ENCODE results near the gene HNF1B.

HNF1B gene

DNA sequence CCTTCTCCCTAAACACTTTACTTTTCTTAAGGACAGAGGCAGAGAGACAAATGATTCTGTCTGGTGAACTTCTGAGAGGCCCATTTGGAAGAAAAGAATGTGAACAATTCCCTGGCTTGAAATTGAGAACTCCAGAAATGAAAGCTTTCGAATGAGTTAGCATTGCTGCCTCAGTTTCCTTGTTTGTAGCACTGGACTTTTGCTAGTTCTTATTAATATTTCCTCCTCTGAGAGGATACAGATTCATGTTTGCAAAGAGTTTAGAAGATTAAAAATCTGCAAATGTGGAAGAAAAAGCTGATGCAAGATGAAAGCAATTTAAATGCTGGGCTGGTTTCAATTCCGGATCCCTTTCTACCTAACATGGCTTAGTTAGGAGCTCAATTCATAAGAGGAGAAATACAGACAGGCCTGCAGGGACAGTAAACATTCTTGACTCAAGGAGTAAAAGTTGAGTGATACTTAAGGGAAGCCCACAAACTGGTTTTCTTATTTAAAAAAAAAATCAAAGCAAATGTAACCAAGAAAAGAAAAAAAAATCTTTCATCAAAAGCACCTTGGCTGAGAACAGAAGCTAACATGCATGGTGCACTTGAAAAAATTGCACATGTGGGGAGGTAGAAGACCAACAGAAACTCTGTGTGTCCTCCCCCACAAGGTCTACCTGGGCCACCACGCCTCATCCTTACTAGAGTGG lies 27.1 kb downstream of the HNF1B start:
- TF ChIP-seq POU2F2 (IDR thresholded peaks at IDR 0.05; ENCODE audit: low read depth, low read length): no peak
- TF ChIP-seq TAF1 (IDR thresholded peaks at IDR 0.05; ENCODE audit: low read depth, low read length): no peak
- no peak for TF ChIP-seq POLR2AphosphoS5 (IDR thresholded peaks at IDR 0.05; ENCODE audit: low read depth, low read length)
- no peak for TF ChIP-seq POLR2A (IDR thresholded peaks at IDR 0.05; ENCODE audit: low read depth, low read length)
- TF ChIP-seq SPI1 (IDR thresholded peaks at IDR 0.05; ENCODE audit: low read depth, low read length): peak; percentile 27; the same call in 1 of the 2 replicates
- no peak for TF ChIP-seq PAX5 (IDR thresholded peaks at IDR 0.05; ENCODE audit: insufficient read depth, low read length, severe bottlenecking)
- no peak for FAIRE-seq
- DNase-seq (ENCODE audit: insufficient read length, low spot score): no peak

GRCh38 chr17:37714897-37715296 lies 30.0 kb downstream of the HNF1B start:
- TF ChIP-seq POU2F2 (IDR thresholded peaks at IDR 0.05; ENCODE audit: low read depth, low read length) (no peak), POLR2A (IDR thresholded peaks at IDR 0.05; ENCODE audit: low read depth, low read length) (no peak), POLR2AphosphoS5 (IDR thresholded peaks at IDR 0.05; ENCODE audit: low read depth, low read length) (no peak), TAF1 (IDR thresholded peaks at IDR 0.05; ENCODE audit: low read depth, low read length) (no peak), SPI1 (IDR thresholded peaks at IDR 0.05; ENCODE audit: low read depth, low read length) (no peak)
- DNase-seq (ENCODE audit: insufficient read length, low spot score) (no peak), FAIRE-seq (no peak)

GRCh38 chr17:37713624-37714023 lies 31.2 kb downstream of the HNF1B start:
- DNase-seq (ENCODE audit: insufficient read length, low spot score) (no peak), FAIRE-seq (no peak)

GRCh38 chr17:37713028-37713431 lies 31.8 kb downstream of the HNF1B start:
- DNase-seq (ENCODE audit: insufficient read length, low spot score) (no peak), FAIRE-seq (no peak)
- TF ChIP-seq SPI1 (IDR thresholded peaks at IDR 0.05; ENCODE audit: low read depth, low read length): no peak
- TF ChIP-seq POLR2A (IDR thresholded peaks at IDR 0.05; ENCODE audit: low read depth, low read length): no peak
- TF ChIP-seq POU2F2 (IDR thresholded peaks at IDR 0.05; ENCODE audit: low read depth, low read length): no peak
- TF ChIP-seq PAX5 (IDR thresholded peaks at IDR 0.05; ENCODE audit: insufficient read depth, low read length, severe bottlenecking): no peak
- no peak for TF ChIP-seq POLR2AphosphoS5 (IDR thresholded peaks at IDR 0.05; ENCODE audit: low read depth, low read length)
- no peak for TF ChIP-seq TAF1 (IDR thresholded peaks at IDR 0.05; ENCODE audit: low read depth, low read length)

More at GRCh38 chr17:37713624-37714023, 31.2 kb downstream of the HNF1B start:
- TF ChIP-seq SPI1 (IDR thresholded peaks at IDR 0.05; ENCODE audit: low read depth, low read length): no peak

DNA sequence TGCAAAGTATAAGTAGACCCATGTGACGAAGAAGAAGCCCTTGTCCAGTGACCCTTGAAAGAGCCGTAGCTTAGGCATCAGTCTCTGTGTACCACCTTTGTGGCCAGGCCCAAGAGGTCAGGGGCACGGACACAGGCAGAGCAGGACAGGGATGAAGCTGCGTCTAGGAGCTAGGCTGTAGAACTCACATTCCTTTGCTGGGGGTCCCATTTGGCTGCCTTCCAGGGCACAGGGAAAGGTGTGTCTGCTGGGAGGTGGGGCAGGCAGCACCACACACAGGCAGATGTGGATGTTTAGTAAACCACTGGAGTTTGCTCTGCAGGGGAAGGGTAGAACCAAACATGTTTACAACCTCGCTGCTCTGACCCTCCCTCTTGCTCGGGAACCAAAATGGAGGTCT lies 33.7 kb downstream of the HNF1B start:
- no peak for FAIRE-seq
- TF ChIP-seq SPI1 (IDR thresholded peaks at IDR 0.05; ENCODE audit: low read depth, low read length) (no peak), POLR2A (IDR thresholded peaks at IDR 0.05; ENCODE audit: low read depth, low read length) (no peak), POU2F2 (IDR thresholded peaks at IDR 0.05; ENCODE audit: low read depth, low read length) (no peak), POLR2AphosphoS5 (IDR thresholded peaks at IDR 0.05; ENCODE audit: low read depth, low read length) (no peak), PAX5 (IDR thresholded peaks at IDR 0.05; ENCODE audit: insufficient read depth, low read length, severe bottlenecking) (no peak), TAF1 (IDR thresholded peaks at IDR 0.05; ENCODE audit: low read depth, low read length) (no peak)
- no peak for DNase-seq (ENCODE audit: insufficient read length, low spot score)

DNA sequence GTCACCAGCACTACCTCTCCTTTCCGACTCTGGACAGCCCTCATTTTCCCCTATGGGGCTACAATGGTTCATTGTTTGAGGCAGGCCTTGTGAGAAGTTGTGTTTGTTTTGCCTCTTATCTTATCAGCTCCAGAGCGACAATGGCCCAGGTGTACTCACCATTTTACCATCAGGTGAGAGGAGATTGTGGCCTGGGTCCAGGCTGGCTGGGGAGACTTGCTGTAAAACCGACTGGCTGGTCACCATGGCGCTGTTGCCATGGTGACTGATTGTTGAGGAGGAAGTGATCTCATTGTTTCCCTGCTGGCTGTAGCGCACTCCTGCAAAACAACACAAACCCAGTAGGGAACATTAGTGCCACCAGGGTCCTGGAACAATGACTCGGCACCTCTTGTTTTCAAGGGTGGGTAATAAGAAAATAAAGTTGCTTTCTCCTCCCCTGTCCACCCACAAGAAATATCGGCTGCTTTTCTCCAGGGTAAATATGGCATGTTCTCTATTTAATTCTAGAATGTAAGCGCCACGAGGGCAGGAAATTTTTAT lies 34.4 kb downstream of the HNF1B start:
- DNase-seq (ENCODE audit: insufficient read length, low spot score) (no peak), FAIRE-seq (no peak)
- no peak for TF ChIP-seq TAF1 (IDR thresholded peaks at IDR 0.05; ENCODE audit: low read depth, low read length)
- TF ChIP-seq POLR2A (IDR thresholded peaks at IDR 0.05; ENCODE audit: low read depth, low read length): no peak
- no peak for TF ChIP-seq SPI1 (IDR thresholded peaks at IDR 0.05; ENCODE audit: low read depth, low read length)

- FAIRE-seq: no peak
- no peak for TF ChIP-seq POLR2AphosphoS5 (IDR thresholded peaks at IDR 0.05; ENCODE audit: low read depth, low read length)
- no peak for TF ChIP-seq TAF1 (IDR thresholded peaks at IDR 0.05; ENCODE audit: low read depth, low read length)
- TF ChIP-seq SPI1 (IDR thresholded peaks at IDR 0.05; ENCODE audit: low read depth, low read length): no peak
These were observed 36.1 kb downstream of the HNF1B start for GRCh38 chr17:37708616-37709212.

GRCh38 chr17:37708008-37708615 lies 36.7 kb downstream of the HNF1B start:
- no peak for FAIRE-seq
- no peak for DNase-seq (ENCODE audit: insufficient read length, low spot score)
- TF ChIP-seq PAX5 (IDR thresholded peaks at IDR 0.05; ENCODE audit: insufficient read depth, low read length, severe bottlenecking) (no peak), POLR2AphosphoS5 (IDR thresholded peaks at IDR 0.05; ENCODE audit: low read depth, low read length) (no peak), POLR2A (IDR thresholded peaks at IDR 0.05; ENCODE audit: low read depth, low read length) (no peak), POU2F2 (IDR thresholded peaks at IDR 0.05; ENCODE audit: low read depth, low read length) (no peak), SPI1 (IDR thresholded peaks at IDR 0.05; ENCODE audit: low read depth, low read length) (no peak), TAF1 (IDR thresholded peaks at IDR 0.05; ENCODE audit: low read depth, low read length) (no peak)

More at GRCh38 chr17:37708616-37709212, 36.1 kb downstream of the HNF1B start:
- DNase-seq (ENCODE audit: insufficient read length, low spot score): no peak

DNA sequence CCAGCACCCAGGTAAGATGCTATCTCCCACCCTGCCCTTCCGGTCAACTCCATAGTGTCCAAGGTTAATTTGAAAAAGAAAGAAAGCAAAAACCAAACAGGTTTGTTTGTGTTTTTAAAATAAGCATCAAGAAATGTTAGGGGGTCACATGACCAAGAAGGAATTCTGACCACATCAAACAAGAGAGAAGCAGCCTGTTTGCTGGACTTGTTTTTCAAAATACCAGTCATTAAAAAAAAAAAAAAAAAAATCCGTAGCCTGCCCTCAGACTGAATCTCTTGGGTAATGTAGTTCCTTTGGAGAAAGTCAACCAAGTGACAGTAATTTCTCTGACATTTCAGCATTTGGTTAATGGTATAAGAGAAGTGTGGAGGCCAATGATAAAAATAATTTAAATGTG lies 38.4 kb downstream of the HNF1B start:
- DNase-seq (ENCODE audit: insufficient read length, low spot score) (no peak), FAIRE-seq (no peak)
- TF ChIP-seq POU2F2 (IDR thresholded peaks at IDR 0.05; ENCODE audit: low read depth, low read length) (no peak), PAX5 (IDR thresholded peaks at IDR 0.05; ENCODE audit: insufficient read depth, low read length, severe bottlenecking) (no peak)

DNA sequence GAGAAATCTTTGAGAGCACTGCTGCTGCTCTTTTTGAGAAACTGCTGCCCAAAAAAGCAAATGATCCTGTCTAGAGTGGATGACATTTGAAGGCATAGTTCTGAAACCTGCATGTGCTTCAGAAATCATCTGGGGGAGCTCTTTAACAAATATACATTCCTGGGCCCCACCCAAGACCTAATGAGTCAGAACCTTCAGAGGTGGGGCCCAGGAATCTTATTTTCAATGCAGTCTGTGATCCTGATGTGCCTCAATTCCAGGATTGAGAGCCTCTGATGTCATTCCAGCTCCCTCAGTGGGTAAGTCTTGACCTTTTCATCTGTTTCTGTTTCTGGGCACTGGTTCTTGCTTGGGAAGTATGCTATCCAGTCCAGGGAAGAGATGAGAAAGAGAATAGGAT lies 42.3 kb downstream of the HNF1B start:
- DNase-seq (ENCODE audit: insufficient read length, low spot score) (no peak), FAIRE-seq (no peak)
- TF ChIP-seq POLR2AphosphoS5 (IDR thresholded peaks at IDR 0.05; ENCODE audit: low read depth, low read length) (no peak), POU2F2 (IDR thresholded peaks at IDR 0.05; ENCODE audit: low read depth, low read length) (no peak), TAF1 (IDR thresholded peaks at IDR 0.05; ENCODE audit: low read depth, low read length) (no peak), PAX5 (IDR thresholded peaks at IDR 0.05; ENCODE audit: insufficient read depth, low read length, severe bottlenecking) (no peak), SPI1 (IDR thresholded peaks at IDR 0.05; ENCODE audit: low read depth, low read length) (no peak), POLR2A (IDR thresholded peaks at IDR 0.05; ENCODE audit: low read depth, low read length) (no peak)
